Sciatic nerve (tissue), 2 donors: ENCODE results near the gene IGF2R. TPM values are rescaled to one million over a fixed set of nuclear protein-coding genes. Genes with fewer than 3 reads are reported as not detected.
"Not testable (repeated sequence)": the region's sequence is repeated elsewhere in the genome, so short reads cannot be mapped to it uniquely, and the experiment has no call there.

Source experiments
- ATAC-seq: fragments of 200-7000 bp; cut with Tn5 transposase; one replicate; pipeline ENCODE4 v1.9.1; 2020; ENCODE audit warnings: mild to moderate bottlenecking, moderate library complexity
- DNase-seq: peaks from one replicate; pipeline ENCODE4 v3.0.0-alpha.2; 2020; ENCODE audit warnings: low spot score
- intact Hi-C: fragments of 100-400 bp; cut with DNase I; formaldehyde crosslinking; loops from one replicate; pipeline ENCODE4 v1.14.2; 2022
- total RNA-seq: library from RNA; stranded (reverse); fragmentation: NEBNext Ultra II Directional; extraction: Animal tissue kit (Norgen Biotek cat#: 25700); gene quantifications from one replicate; pipeline ENCODE4 v1.2.1, GENCODE V29; 2021
- donor health status: DM: no; HTN: no; CAD: no.
- donor health status: DM: no; HTN: no; CAD: no.

Gene IGF2R
- total RNA-seq, 1 donor from 2014 or later = 71.7 TPM

- intact Hi-C loops = no loop called here
- DNase-seq (no peak), ATAC-seq (peak; percentile 45)
Observed at GRCh38 chr6:159985296-159985945, 16.5 kb downstream of the IGF2R start.

- intact Hi-C loops = no loop called here
- ATAC-seq = peak; percentile 53
- no peak for DNase-seq
Observed at GRCh38 chr6:159988983-159989454, 20.1 kb downstream of the IGF2R start.

GRCh38 chr6:159989492-159990480 lies 20.9 kb downstream of the IGF2R start:
- DNase-seq (no peak), ATAC-seq (peak; percentile 33)
- intact Hi-C loops = no loop called here

GRCh38 chr6:159992366-159992765 lies 23.5 kb downstream of the IGF2R start:
- intact Hi-C loops = no loop called here
- no peak for DNase-seq
- no peak for ATAC-seq

GRCh38 chr6:159995405-159995804 lies 26.5 kb downstream of the IGF2R start:
- ATAC-seq (no peak), DNase-seq (no peak)
- intact Hi-C loops = no loop called here

DNA sequence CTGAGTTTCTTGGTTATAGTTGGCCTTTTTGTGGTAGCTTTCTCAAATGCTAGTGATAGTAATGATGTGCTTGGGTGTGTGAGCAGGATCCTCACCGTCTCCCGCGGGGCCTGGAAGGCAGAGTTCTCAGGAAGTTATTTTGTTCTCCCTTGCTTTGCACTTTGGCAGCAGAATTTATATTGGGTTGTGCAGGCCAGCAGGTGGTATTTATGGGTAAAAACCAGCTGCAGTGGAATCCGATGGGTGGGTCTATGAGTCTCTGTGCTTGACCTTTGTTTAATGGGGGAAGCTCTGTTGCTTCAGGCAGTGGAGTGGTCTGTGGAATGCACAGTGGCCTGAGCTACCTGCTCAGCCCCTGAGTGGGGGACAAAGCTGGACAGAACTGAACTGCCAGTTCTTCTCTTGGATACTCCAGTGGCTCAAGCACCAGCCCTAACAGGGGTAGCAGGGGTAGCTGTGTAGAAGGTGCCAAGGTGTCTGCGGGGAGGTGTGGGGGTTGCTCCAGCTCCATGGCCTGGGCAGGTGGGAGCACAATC lies 27.3 kb downstream of the IGF2R start:
- ATAC-seq (no peak), DNase-seq (no peak)
- intact Hi-C loops = no loop called here

DNA sequence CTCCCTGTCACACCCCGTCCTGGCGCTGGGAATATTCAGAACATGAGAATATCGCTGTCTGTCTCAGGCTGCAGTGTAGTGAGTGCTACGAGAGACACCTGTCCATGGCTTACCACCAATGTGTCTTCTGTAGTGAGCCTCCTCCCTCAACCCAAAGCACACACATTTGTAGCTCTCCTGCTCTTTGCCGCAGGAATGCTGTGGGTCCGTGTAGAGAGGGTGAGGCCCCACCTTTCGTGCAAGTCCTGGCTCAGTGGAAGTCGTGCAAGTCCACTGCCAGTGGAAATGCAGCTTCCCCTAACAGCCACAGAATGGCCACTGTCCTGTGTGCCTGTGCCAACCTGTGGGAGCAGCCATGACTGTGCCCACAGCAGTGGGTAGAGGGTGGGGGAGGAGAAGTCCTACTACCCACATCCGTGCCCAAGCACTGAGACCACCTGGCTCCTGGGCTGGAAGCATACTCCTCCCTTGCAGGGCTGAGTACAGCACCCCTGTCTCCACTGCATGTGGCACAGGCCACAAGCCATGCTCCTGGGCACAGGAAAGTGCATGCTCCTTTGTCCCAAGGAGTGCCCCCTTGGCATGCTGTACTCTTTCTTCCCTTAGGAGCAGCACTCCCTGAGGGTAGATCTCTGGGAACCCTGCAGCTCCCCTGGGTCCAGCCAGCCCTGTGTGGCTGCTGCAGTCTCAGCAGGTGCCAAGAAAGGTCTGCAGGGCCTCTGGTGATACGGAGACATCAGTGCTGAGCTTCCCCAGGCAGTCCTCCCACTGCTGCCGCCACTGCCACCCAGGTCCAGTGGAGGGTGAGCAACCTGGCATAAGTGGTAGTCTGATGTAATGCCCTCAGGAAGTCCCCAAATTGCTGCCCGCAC lies 28.0 kb downstream of the IGF2R start:
- no peak for DNase-seq
- no peak for ATAC-seq
- intact Hi-C loops = no loop called here

DNA sequence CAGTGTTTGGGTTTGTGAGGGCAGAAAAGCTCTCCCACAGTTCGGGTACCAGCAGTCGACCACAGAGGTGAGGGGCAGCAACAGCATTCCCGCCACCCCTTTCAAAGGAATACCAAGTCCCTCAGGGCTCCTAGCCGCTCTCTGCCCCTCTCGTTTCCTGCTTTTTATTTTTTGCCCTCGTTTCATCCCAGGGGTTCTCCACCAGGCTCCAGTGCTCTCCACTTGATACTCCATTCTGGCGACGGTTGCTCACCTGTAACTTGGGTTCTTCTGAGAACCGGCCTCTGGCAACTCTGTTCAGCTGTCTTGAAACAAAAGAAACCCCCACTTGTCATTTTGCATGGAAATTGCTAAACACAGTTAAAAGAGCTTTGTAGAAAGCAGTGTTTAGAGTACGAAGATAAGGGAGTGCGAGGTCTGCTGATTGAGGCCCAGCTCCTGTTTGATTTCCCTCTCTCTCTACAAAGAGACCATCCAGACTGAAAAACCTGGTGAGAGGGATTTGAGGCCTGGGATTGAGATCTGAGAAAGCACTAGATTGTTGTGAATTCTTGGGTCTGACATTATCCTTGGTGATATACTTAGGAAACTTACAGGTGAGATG lies 28.7 kb downstream of the IGF2R start:
- ATAC-seq (no peak), DNase-seq (no peak)
- intact Hi-C loops = no loop called here

- ATAC-seq = no peak
- intact Hi-C loops = no loop called here
- no peak for DNase-seq
Observed at GRCh38 chr6:159998538-159998937, 29.7 kb downstream of the IGF2R start.

- intact Hi-C loops = no loop called here
- DNase-seq = no peak
- ATAC-seq = no peak
Observed at GRCh38 chr6:159999240-159999671, 30.4 kb downstream of the IGF2R start.

DNA sequence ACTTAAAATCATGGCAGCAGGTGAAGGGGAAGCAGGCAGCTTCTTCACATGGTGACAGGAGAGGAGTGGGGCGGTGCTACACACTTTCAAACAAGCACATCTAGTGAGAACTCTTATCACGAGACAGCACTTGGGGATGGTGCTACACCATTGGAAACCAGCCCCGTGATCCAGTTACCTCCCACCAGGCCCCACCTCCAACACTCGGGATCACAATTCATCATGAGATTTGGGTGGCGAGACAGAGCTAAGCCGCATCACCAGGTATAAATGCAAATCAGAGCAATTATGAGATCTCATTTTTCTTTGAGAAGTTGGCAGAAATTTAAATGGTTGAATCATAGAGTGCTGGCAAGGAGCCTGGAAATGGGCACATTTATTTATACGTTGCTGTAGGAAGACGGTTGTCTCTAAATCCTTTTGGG lies 31.4 kb downstream of the IGF2R start:
- ATAC-seq = no peak
- intact Hi-C loops = no loop called here
- no peak for DNase-seq

GRCh38 chr6:160000893-160001427 lies 32.1 kb downstream of the IGF2R start:
- DNase-seq, intact Hi-C loops, ATAC-seq: not testable (repeated sequence)

DNA sequence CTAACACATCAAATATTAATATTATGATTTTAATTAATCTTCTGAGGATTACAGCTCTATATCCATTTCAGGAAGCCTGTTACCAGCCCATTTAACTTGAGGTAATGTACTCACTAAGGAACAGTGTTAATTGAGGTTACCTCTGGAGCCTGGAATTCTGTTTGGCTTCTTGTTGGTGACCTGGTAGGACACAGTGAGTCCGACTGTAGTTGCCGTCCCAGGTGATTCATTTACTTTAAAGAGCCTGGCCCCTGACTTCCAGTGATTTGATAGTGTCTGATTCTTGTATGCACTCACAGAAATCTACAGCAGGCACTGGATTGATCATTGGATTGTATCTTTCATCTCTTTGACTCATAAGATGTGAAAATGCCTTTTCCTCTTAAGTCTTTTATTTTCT lies 34.0 kb downstream of the IGF2R start:
- ATAC-seq = no peak
- no peak for DNase-seq
- intact Hi-C loops = no loop called here

- no peak for DNase-seq
- no peak for ATAC-seq
- intact Hi-C loops = no loop called here
Observed at GRCh38 chr6:160004018-160004417, 35.1 kb downstream of the IGF2R start.

GRCh38 chr6:160004419-160005175 lies 35.7 kb downstream of the IGF2R start:
- intact Hi-C loops = no loop called here
- ATAC-seq = no peak

DNA sequence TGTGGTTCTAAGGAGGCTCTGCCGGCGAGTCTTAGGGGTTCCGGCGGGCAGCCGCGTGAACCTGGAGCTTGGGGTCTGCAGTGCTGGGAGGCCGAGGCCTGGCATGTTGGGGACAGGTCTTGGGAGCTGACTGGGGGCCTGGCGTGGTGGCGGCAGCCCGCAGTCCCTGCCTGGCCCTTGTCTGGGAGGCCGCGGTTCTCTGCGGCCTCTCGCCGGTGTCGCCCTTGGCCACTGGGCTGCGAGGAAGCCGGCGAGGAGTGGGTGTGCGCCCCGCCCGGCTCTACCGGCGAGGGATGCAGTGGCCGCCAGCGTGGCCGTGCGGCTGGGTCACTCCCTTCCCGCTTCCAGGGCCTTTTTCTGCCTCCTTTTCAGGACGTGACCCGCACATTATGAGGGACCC lies 36.3 kb downstream of the IGF2R start:
- intact Hi-C loops = no loop called here
- ATAC-seq (no peak), DNase-seq (no peak)

More at GRCh38 chr6:160004419-160005175, 35.7 kb downstream of the IGF2R start:
- no peak for DNase-seq

DNA sequence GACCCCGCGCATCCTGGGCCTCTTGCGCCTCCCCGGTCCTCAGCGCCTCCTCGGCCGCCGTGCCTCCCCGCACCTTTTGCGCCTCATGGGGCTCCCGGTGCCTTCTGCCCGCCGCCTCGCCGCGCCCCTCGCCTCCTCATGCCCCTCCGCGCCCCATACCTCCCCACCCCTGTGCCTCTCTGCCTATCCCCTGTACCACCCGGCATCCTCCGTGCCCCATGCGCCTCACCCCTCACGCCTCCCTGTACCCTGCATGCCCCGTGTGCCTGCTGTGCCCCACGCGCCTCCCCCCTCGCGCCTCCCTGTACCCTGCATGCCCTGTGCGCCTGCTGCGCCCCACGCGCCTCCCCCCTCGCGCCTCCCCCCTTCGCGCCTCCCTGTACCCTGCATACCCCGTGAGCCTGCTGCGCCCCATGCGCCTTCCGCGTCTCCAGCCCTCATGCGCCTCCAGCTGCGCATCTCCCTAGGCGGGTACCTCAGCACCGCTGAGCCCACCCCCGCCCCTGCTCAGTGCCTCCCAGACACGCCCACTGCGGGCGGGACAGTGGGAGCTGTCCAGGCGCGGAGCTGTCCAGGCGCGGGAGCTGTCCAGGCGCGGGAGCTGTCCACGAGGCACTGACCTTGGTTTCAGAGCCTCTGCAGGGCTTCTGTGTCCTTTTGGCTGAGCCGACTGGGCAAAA lies 37.1 kb downstream of the IGF2R start:
- intact Hi-C loops = no loop called here
- ATAC-seq (peak; percentile 75), DNase-seq (no peak)
